Measurements from ENCODE around the gene RAB10.

GRCh38 chr2:26067980-26068507 lies 34.2 kb downstream of the RAB10 start:
- TF ChIP-seq CTCF (IDR thresholded peaks at IDR 0.05) = no peak
- no peak for TF ChIP-seq POLR2A (IDR thresholded peaks at IDR 0.05)

All from thyroid gland (tissue), 4 donors.